CD4-positive, alpha-beta T cell (primary cell): Measurements from ENCODE around the gene REXO2. TPM values are rescaled to one million over a fixed set of nuclear protein-coding genes. Genes with fewer than 3 reads are reported as not detected.

Experiments
- ATAC-seq: fragments of 200-7000 bp; cut with Tn5 transposase; one replicate; pipeline ENCODE4 v1.10.0; 2022; ENCODE audit warnings: mild to moderate bottlenecking; ENCODE audit not compliant: poor library complexity
- CTCF ChIA-PET: fragments of 350-600 bp; sonication (Branson Sonifier 250); formaldehyde crosslinking; loops from one replicate; lab custom pipeline; 2021; ENCODE audit warnings: antibody characterized with exemption, inconsistent platforms; lab: Charles Lee
- POLR2A ChIA-PET: fragments of 350-600 bp; sonication (Branson Sonifier 250); formaldehyde crosslinking; loops from one replicate; lab custom pipeline; 2021; ENCODE audit warnings: antibody characterized with exemption, inconsistent platforms; lab: Charles Lee
- DNase-seq, 14 experiments: peaks; one replicate each; pipeline ENCODE4 v3.0.0-alpha.2; 2013 to 2020; ENCODE audit warnings: mixed read lengths in 2 of 14
- H3K27ac ChIP-seq, 2 donors: one replicate each; pipeline versions ENCODE4 v1.5.1 to v1.7.0; 2013; ENCODE audit warnings: low read length in 2 of 2, low read depth in 1 of 2, mild to moderate bottlenecking in 1 of 2
- H3K27me3 ChIP-seq, 2 experiments: 1 replicate in 1 of 2; 2 replicates in 1 of 2; pipeline versions ENCODE4 v1.6.1 to v1.7.0; 2013; ENCODE audit warnings: low read length in 2 of 2, control low read depth in 1 of 2, mild to moderate bottlenecking in 1 of 2, moderate library complexity in 1 of 2; ENCODE audit not compliant: insufficient read depth in 2 of 2, control insufficient read depth in 1 of 2
- H3K36me3 ChIP-seq: one replicate; pipeline ENCODE4 v1.6.1; 2013; ENCODE audit warnings: low read length, control low read depth; ENCODE audit not compliant: insufficient read depth
- H3K4me1 ChIP-seq: one replicate; pipeline ENCODE4 v1.6.1; 2013; ENCODE audit warnings: low read length, control low read depth; ENCODE audit not compliant: insufficient read depth
- H3K4me3 ChIP-seq: one replicate; pipeline ENCODE4 v1.5.1; 2013; ENCODE audit warnings: mild to moderate bottlenecking, low read length, moderate library complexity
- H3K9me3 ChIP-seq, 2 experiments: 1 replicate in 1 of 2; 2 replicates in 1 of 2; pipeline versions ENCODE4 v1.6.1 to v1.7.0; 2013; ENCODE audit warnings: low read length in 2 of 2, mild to moderate bottlenecking in 2 of 2, control low read depth in 1 of 2, moderate library complexity in 1 of 2; ENCODE audit not compliant: control insufficient read depth in 1 of 2, insufficient read depth in 1 of 2
- H3K27ac Mint-ChIP-seq: one replicate; pipeline ENCODE4 v1.8.0; 2020; ENCODE audit warnings: mixed read lengths
- H3K27me3 Mint-ChIP-seq: one replicate; pipeline ENCODE4 v1.8.0; 2021; ENCODE audit warnings: mixed read lengths
- H3K36me3 Mint-ChIP-seq: one replicate; pipeline ENCODE4 v1.8.0; 2021; ENCODE audit warnings: low read depth, mixed read lengths
- H3K4me1 Mint-ChIP-seq: one replicate; pipeline ENCODE4 v1.8.0; 2021; ENCODE audit warnings: low read depth, mixed read lengths
- H3K4me3 Mint-ChIP-seq: one replicate; pipeline ENCODE4 v1.8.0; 2020; ENCODE audit warnings: mild to moderate bottlenecking, mixed read lengths
- H3K9me3 Mint-ChIP-seq: one replicate; pipeline ENCODE4 v1.8.0; 2020; ENCODE audit warnings: mixed read lengths
- intact Hi-C, 2 experiments: fragments of 100-400 bp; cut with DNase I in 1 of 2; cut with micrococcal nuclease in 1 of 2; formaldehyde crosslinking; loops; one replicate each; pipeline versions ENCODE4 v1.15.1 to v1.9.0; 2023 to 2025; cut with DNase I, micrococcal nuclease
- total RNA-seq, 174 experiments: library from RNA in 2 of 174; stranded (reverse) in 2 of 174; gene quantifications; one replicate each; pipeline ENCODE4 v1.2.3 and lab custom pipeline; 2021 to 2026
- TF ChIP-seq, protein P1 (sequence below): fragments of 200-600 bp; IDR thresholded peaks from one replicate; pipeline ENCODE4 v1.8.0; 2022; ENCODE audit warnings: antibody characterized with exemption, mild to moderate bottlenecking

The REXO2 gene
- total RNA-seq, 2 experiments from 2014 or later, result 17.3 to 20.6 TPM

GRCh38 chr11:114448749-114449482, 9.6 kb downstream of the REXO2 start:
- Mint-ChIP-seq H3K36me3 (peaks cover 74% of the 10 kb centered on the region), H3K27me3 (no peaks in the 10 kb centered on the region), H3K27ac (no peak overlapping the region), H3K4me3 (no peak overlapping the region), H3K9me3 (no peaks in the 10 kb centered on the region), H3K4me1 (no peaks in the 10 kb centered on the region)
- Histone ChIP-seq H3K4me1 (no peaks in the 10 kb centered on the region), H3K36me3 (peaks cover 54% of the 10 kb centered on the region), H3K9me3 (no peaks in the 10 kb centered on the region), H3K4me3 (no peak overlapping the region), H3K27me3 (no peaks in the 10 kb centered on the region), H3K27ac (no peak overlapping the region)
- ATAC-seq (no peak), DNase-seq (no peak)
- TF ChIP-seq, protein P1, sequence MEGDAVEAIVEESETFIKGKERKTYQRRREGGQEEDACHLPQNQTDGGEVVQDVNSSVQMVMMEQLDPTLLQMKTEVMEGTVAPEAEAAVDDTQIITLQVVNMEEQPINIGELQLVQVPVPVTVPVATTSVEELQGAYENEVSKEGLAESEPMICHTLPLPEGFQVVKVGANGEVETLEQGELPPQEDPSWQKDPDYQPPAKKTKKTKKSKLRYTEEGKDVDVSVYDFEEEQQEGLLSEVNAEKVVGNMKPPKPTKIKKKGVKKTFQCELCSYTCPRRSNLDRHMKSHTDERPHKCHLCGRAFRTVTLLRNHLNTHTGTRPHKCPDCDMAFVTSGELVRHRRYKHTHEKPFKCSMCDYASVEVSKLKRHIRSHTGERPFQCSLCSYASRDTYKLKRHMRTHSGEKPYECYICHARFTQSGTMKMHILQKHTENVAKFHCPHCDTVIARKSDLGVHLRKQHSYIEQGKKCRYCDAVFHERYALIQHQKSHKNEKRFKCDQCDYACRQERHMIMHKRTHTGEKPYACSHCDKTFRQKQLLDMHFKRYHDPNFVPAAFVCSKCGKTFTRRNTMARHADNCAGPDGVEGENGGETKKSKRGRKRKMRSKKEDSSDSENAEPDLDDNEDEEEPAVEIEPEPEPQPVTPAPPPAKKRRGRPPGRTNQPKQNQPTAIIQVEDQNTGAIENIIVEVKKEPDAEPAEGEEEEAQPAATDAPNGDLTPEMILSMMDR, result no peak
- ChIA-PET CTCF (no interaction called here), POLR2A (no interaction called here)
- intact Hi-C loops, result no loop called here

- H3K27ac ChIP-seq, result peak overlapping the region in 1 of 2 donors; percentile 56
- H3K27me3 ChIP-seq, result no peaks in the 10 kb centered on the region
- H3K4me3 ChIP-seq, result no peak overlapping the region
- Mint-ChIP-seq H3K36me3 (peaks cover 65% of the 10 kb centered on the region), H3K27ac (no peak overlapping the region), H3K27me3 (no peaks in the 10 kb centered on the region), H3K4me1 (no peaks in the 10 kb centered on the region), H3K9me3 (no peaks in the 10 kb centered on the region), H3K4me3 (no peak overlapping the region)
- TF ChIP-seq, protein P1, result no peak
- ChIA-PET POLR2A (no interaction called here), CTCF (no interaction called here)
- DNase-seq, result no peak
- H3K36me3 ChIP-seq, result peaks cover 45% of the 10 kb centered on the region
- H3K4me1 ChIP-seq, result no peaks in the 10 kb centered on the region
- intact Hi-C loops, result no loop called here
- no peaks in the 10 kb centered on the region for H3K9me3 ChIP-seq
- ATAC-seq, result no peak
Measured at GRCh38 chr11:114449845-114450244, 10.6 kb downstream of the REXO2 start.

DNA sequence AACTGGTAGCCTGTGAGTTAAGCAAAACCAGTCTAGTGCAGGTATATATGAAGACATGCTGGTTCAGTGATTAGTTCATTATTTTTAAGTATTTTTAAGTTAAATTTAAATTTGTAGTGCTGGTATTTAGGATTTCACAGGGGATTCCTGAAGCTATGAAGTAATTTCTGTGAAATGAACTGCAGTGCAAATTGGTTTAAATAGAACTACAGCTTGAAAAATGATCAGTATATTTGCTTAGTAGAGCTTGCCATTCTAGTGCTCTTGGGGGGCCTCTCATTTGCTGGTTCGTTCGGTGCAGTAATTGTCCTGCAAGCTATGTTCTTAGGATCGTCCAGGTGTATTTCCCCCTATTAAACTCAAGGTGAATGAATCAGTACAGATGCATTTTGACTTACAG, 13.1 kb downstream of the REXO2 start:
- Histone ChIP-seq H3K36me3 (peaks cover 30% of the 10 kb centered on the region), H3K4me1 (no peaks in the 10 kb centered on the region), H3K9me3 (no peaks in the 10 kb centered on the region), H3K4me3 (no peak overlapping the region), H3K27ac (no peak overlapping the region), H3K27me3 (no peaks in the 10 kb centered on the region)
- POLR2A ChIA-PET, result no interaction called here
- Mint-ChIP-seq H3K27me3 (no peaks in the 10 kb centered on the region), H3K27ac (no peak overlapping the region), H3K36me3 (peaks cover 41% of the 10 kb centered on the region), H3K4me1 (no peaks in the 10 kb centered on the region), H3K4me3 (no peak overlapping the region), H3K9me3 (no peaks in the 10 kb centered on the region)
- intact Hi-C loops, result no loop called here
- CTCF ChIA-PET, result no interaction called here
- ATAC-seq (no peak), DNase-seq (no peak)
- TF ChIP-seq, protein P1, result no peak
